K562 (cell line): ENCODE measurements around the gene SLC12A9. TPM values are rescaled to one million over a fixed set of nuclear protein-coding genes. Genes with fewer than 3 reads are reported as not detected.

Experiments
- DACH1 ChIP-seq: fragments of 450-650 bp; IDR thresholded peaks from 2 replicates; pipeline ENCODE4 v1.6.1; 2018; ENCODE audit not compliant: partially characterized antibody
- NCOA2 ChIP-seq, 2 experiments: fragments of 450-650 bp; IDR thresholded peaks; 2 replicates each; pipeline ENCODE4 v1.6.1; 2018; ENCODE audit warnings: mild to moderate bottlenecking in 2 of 2, moderate library complexity in 1 of 2; ENCODE audit not compliant: partially characterized antibody in 2 of 2
- NR2C2 ChIP-seq, 2 experiments: fragments of 200-800 bp in 1 of 2; sonication (Bioruptor generic) in 1 of 2; sonication (generic) in 1 of 2; formaldehyde crosslinking in 1 of 2; IDR thresholded peaks; 2 replicates each; pipeline versions ENCODE4 v1.6.1 to v1.8.0; 2016 to 2022; ENCODE audit warnings: mild to moderate bottlenecking in 1 of 2, missing compliant biosample characterization in 1 of 2, missing genetic modification characterization in 1 of 2, missing genetic modification reagents in 1 of 2
- PPARD ChIP-seq: fragments of 250-450 bp; sonication (Bioruptor Pico); IDR thresholded peaks from 2 replicates; pipeline ENCODE4 v1.8.0; 2022; ENCODE audit warnings: inconsistent platforms, mild to moderate bottlenecking, moderate library complexity
- RAD51 ChIP-seq: fragments of 450-650 bp; IDR thresholded peaks from 2 replicates; pipeline ENCODE4 v1.7.1; 2016; ENCODE audit warnings: low read depth, mild to moderate bottlenecking, borderline replicate concordance
- SIN3B ChIP-seq: fragments of 450-650 bp; IDR thresholded peaks from 2 replicates; pipeline ENCODE4 v1.6.1; 2017; ENCODE audit warnings: low read depth, mild to moderate bottlenecking, moderate library complexity
- SMC3 ChIP-seq: conservative IDR thresholded peaks from 2 replicates; pipeline ENCODE4 v1.6.1; 2011; ENCODE audit warnings: low read depth, low read length, improper control_type of control experiment; ENCODE audit not compliant: insufficient read depth
- SPI1 ChIP-seq: IDR thresholded peaks from 2 replicates; pipeline ENCODE4 v1.6.1; 2011; ENCODE audit warnings: low read depth, low read length, control low read depth, borderline replicate concordance
- ZBTB8A ChIP-seq: fragments of 450-650 bp; IDR thresholded peaks from 2 replicates; pipeline ENCODE4 v1.6.1; 2018; ENCODE audit warnings: mild to moderate bottlenecking, moderate library complexity; ENCODE audit not compliant: partially characterized antibody
- ZNF311 ChIP-seq: fragments of 250-450 bp; sonication (Bioruptor Pico); IDR thresholded peaks from 2 replicates; pipeline ENCODE4 v1.4.0; 2020; ENCODE audit warnings: mild to moderate bottlenecking, moderate library complexity
- ZNF518B ChIP-seq: fragments of 250-450 bp; sonication (Bioruptor Pico); IDR thresholded peaks from 2 replicates; pipeline ENCODE4 v1.5.0; 2021; ENCODE audit warnings: mild to moderate bottlenecking, moderate library complexity
- ZNF766 ChIP-seq: fragments of 200-800 bp; sonication (Bioruptor generic); conservative IDR thresholded peaks from 2 replicates; pipeline ENCODE4 v1.6.1; 2016; ENCODE audit warnings: missing genetic modification characterization, missing compliant biosample characterization
- polyA plus RNA-seq, 8 experiments: library from polyadenylated mRNA; depleted of rRNA in 4 of 8; stranded (reverse) in 5 of 8; unstranded in 3 of 8; fragments of >200 nt; fragmentation: Nextera tagmentation in 2 of 8; fragmentation: Illumina TruSeq in 1 of 8; extraction: Ambion mirVana in 2 of 8; extraction: Trizol in 1 of 8; gene quantifications; 2 replicates each; pipeline versions ENCODE4 v1.2.1 to v1.2.3, GENCODE V29; 2011 to 2014; ENCODE audit warnings: inconsistent platforms in 1 of 8, missing spikeins in 1 of 8
- total RNA-seq, 7 experiments: library from RNA; depleted of rRNA in 6 of 7; stranded (reverse); fragments of >200 nt in 6 of 7; fragmentation: Illumina TruSeq in 2 of 7; extraction: Trizol in 2 of 7; gene quantifications; 2 replicates each; pipeline versions ENCODE4 v1.2.1 to v1.2.3, GENCODE V29; 2011 to 2021; ENCODE audit warnings: low replicate concordance in 1 of 7
- TF ChIP-seq, protein P1 (sequence below), 2 experiments: fragments of 450-650 bp in 1 of 2; IDR thresholded peaks; 2 replicates each; pipeline ENCODE4 v1.6.1; 2011 to 2017; ENCODE audit warnings: low read depth in 2 of 2, antibody characterized with exemption in 1 of 2, borderline replicate concordance in 1 of 2, low read length in 1 of 2, mild to moderate bottlenecking in 1 of 2, mixed read lengths in 1 of 2; ENCODE audit not compliant: control insufficient read depth in 1 of 2
- TF ChIP-seq, protein P2 (sequence below): fragments of 450-650 bp; IDR thresholded peaks from one replicate; pipeline ENCODE4 v1.6.1; 2018; ENCODE audit warnings: mild to moderate bottlenecking, moderate library complexity; ENCODE audit not compliant: partially characterized antibody

Gene SLC12A9
- total and polyA plus RNA-seq, 9 of the 15 experiments (the other 6 are each of a cell fraction or from before 2014, with no cell fraction given): 0.06 to 20.2 (median 10.7) TPM

- no peak for TF ChIP-seq ZNF518B
- no peak for TF ChIP-seq NCOA2 (IDR thresholded peaks at IDR 0.05; ENCODE audit: partially characterized antibody in 2 of 2)
- TF ChIP-seq DACH1: no peak
- TF ChIP-seq PPARD (CRISPR knock-in tag): no peak
- TF ChIP-seq, protein P1, sequence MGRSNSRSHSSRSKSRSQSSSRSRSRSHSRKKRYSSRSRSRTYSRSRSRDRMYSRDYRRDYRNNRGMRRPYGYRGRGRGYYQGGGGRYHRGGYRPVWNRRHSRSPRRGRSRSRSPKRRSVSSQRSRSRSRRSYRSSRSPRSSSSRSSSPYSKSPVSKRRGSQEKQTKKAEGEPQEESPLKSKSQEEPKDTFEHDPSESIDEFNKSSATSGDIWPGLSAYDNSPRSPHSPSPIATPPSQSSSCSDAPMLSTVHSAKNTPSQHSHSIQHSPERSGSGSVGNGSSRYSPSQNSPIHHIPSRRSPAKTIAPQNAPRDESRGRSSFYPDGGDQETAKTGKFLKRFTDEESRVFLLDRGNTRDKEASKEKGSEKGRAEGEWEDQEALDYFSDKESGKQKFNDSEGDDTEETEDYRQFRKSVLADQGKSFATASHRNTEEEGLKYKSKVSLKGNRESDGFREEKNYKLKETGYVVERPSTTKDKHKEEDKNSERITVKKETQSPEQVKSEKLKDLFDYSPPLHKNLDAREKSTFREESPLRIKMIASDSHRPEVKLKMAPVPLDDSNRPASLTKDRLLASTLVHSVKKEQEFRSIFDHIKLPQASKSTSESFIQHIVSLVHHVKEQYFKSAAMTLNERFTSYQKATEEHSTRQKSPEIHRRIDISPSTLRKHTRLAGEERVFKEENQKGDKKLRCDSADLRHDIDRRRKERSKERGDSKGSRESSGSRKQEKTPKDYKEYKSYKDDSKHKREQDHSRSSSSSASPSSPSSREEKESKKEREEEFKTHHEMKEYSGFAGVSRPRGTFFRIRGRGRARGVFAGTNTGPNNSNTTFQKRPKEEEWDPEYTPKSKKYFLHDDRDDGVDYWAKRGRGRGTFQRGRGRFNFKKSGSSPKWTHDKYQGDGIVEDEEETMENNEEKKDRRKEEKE (IDR thresholded peaks at IDR 0.05; ENCODE audit: borderline replicate concordance in 1 of 2, control insufficient read depth in 1 of 2, low read depth in 2 of 2, low read length in 1 of 2): no peak
- peak; percentile 38; the same call in 1 of the 2 replicates for TF ChIP-seq SPI1
- TF ChIP-seq ZNF766 (CRISPR knock-in tag): no peak
- peak; percentile 65; the same call in 1 of the 2 replicates for TF ChIP-seq SIN3B
- TF ChIP-seq ZBTB8A: no peak
- TF ChIP-seq ZNF311: no peak
- TF ChIP-seq SMC3: 0 out of 2 replicates have a peak, but pooled peaks have one; percentile 10
- TF ChIP-seq, protein P2, sequence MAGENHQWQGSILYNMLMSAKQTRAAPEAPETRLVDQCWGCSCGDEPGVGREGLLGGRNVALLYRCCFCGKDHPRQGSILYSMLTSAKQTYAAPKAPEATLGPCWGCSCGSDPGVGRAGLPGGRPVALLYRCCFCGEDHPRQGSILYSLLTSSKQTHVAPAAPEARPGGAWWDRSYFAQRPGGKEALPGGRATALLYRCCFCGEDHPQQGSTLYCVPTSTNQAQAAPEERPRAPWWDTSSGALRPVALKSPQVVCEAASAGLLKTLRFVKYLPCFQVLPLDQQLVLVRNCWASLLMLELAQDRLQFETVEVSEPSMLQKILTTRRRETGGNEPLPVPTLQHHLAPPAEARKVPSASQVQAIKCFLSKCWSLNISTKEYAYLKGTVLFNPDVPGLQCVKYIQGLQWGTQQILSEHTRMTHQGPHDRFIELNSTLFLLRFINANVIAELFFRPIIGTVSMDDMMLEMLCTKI: no peak
- TF ChIP-seq NR2C2 (CRISPR knock-in tag; IDR thresholded peaks at IDR 0.05): peak; percentile 65
- TF ChIP-seq NR2C2 (tag; IDR thresholded peaks at IDR 0.05): peak; percentile 48; the same call in 1 of the 2 replicates
- no peak; the same call in 1 of the 2 replicates for TF ChIP-seq RAD51
Observed at GRCh38 chr7:100827330-100828226, 24.9 kb upstream of the SLC12A9 start, which contains the start of gene EPHB4 (continued).
